Stomach smooth muscle (tissue), 2 donors: ENCODE measurements around the gene SAMD3.

Experiments used
- H3K27ac ChIP-seq: one replicate; pipeline ENCODE4 v1.7.0; 2013; ENCODE audit warnings: mild to moderate bottlenecking, low read length, inconsistent platforms
- H3K27me3 ChIP-seq, 2 donors: one replicate each; pipeline ENCODE4 v1.7.0; 2013; ENCODE audit warnings: low read length in 2 of 2; ENCODE audit not compliant: insufficient read depth in 2 of 2, control insufficient read depth in 1 of 2
- H3K36me3 ChIP-seq, 2 donors: one replicate each; pipeline ENCODE4 v1.7.0; 2013; ENCODE audit warnings: low read length in 2 of 2; ENCODE audit not compliant: control insufficient read depth in 2 of 2, insufficient read depth in 2 of 2
- H3K4me1 ChIP-seq: one replicate; pipeline ENCODE4 v1.7.0; 2013; ENCODE audit warnings: low read length; ENCODE audit not compliant: control insufficient read depth, insufficient read depth
- H3K4me3 ChIP-seq, 2 donors: one replicate each; pipeline ENCODE4 v1.7.0; 2013; ENCODE audit warnings: low read length in 2 of 2
- H3K9ac ChIP-seq, 2 donors: one replicate each; pipeline ENCODE4 v1.7.0; 2013; ENCODE audit warnings: low read length in 2 of 2, mild to moderate bottlenecking in 1 of 2
- H3K9me3 ChIP-seq, 2 donors: one replicate each; pipeline ENCODE4 v1.7.0; 2013; ENCODE audit warnings: low read length in 2 of 2; ENCODE audit not compliant: control insufficient read depth in 2 of 2
- donor health status: healthy.
- donor health status: Pancreatic carcinoma.

SAMD3 gene

DNA sequence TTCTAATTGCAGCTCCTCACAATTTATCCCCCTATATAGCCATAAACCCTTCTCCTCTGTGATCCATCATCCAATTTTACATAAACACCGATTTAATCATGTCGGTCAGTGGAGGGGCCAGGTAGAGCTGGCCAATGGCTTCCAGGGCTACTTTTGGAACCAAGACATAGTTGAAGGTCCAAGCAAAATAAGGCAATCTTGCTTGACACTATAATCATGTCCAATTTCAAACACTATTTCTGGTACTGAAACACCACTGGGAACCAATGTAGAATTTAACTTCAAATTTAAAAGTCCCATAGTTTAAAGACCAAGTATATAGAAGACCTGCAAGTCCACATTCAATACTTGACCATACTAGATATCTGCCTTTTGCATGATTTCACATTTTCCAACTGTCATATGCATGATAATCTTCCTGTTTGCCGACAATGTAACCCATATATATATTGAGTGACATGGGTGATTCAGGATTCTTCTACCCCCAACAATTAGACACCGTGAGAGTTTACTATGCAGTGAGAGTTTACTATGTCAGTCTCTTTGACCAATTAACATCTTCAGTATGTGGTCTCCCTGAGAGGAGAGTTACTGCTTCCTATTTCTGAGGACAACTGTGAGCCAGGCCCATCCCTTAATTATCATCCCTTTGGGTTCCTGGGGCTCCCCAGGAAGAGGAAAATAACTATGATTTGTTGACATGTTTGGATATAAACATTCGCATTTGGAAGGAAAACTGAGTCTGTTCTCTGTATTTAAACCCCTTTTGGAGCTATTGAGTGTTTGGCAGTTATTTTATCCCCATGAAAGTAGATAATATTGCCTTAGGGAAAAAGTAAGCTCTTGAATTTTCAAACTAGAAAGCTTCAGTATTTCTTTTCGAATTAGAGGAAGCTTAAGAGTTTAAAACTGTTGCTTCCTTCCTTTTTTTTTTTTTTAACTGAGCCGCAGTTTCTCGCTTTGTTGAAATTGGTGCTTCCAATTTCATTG lies 31.8 kb downstream of the SAMD3 start:
- H3K4me3 ChIP-seq, result no peak overlapping the region
- no peaks in the 10 kb centered on the region for H3K9me3 ChIP-seq
- H3K27me3 ChIP-seq, result no peaks in the 10 kb centered on the region
- no peaks in the 10 kb centered on the region for H3K36me3 ChIP-seq
- no peak overlapping the region for H3K9ac ChIP-seq
- no peak overlapping the region for H3K27ac ChIP-seq
- no peaks in the 10 kb centered on the region for H3K4me1 ChIP-seq

DNA sequence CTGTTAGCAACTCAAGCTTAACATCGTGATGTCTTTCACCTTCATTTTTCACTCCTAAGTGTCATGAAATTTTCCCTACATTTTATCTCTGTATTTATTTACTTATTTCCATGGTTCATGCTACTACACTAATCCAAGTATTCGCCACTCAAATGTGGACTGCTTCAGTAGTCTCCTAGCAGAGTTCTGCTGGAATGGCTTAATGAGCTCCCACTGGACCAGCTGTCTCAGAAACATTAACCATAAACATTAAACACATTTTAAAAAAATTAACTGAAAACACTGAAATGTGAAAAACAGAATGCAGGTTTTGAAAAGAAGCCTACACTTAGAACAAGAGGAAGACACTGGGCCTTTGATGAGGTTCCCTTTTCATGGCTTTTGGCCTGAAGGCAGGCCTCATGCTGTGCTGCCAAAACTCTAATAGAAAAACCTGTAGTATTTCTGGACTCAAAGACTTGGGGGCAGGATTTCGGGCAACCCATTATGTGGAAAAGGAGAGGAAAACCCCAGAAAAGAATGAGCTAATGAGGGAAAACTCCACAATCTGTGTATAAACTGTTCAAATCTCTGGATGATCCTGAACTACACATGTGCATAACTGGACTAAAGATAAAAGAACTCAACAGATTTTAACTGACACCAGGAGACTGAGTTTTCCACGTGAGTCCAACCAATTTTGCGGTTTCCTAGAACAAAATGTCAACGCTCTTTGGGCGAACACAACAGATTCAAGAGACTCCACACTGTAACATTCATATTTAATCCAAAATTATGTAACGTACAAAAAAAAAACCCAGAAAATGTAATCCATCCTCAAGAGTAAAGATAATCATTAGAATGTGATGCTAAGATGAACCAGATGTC lies 33.0 kb downstream of the SAMD3 start:
- Histone ChIP-seq H3K27ac (no peak overlapping the region), H3K36me3 (no peaks in the 10 kb centered on the region), H3K4me1 (no peaks in the 10 kb centered on the region), H3K9ac (no peak overlapping the region), H3K4me3 (no peak overlapping the region), H3K27me3 (no peaks in the 10 kb centered on the region), H3K9me3 (no peaks in the 10 kb centered on the region)

DNA sequence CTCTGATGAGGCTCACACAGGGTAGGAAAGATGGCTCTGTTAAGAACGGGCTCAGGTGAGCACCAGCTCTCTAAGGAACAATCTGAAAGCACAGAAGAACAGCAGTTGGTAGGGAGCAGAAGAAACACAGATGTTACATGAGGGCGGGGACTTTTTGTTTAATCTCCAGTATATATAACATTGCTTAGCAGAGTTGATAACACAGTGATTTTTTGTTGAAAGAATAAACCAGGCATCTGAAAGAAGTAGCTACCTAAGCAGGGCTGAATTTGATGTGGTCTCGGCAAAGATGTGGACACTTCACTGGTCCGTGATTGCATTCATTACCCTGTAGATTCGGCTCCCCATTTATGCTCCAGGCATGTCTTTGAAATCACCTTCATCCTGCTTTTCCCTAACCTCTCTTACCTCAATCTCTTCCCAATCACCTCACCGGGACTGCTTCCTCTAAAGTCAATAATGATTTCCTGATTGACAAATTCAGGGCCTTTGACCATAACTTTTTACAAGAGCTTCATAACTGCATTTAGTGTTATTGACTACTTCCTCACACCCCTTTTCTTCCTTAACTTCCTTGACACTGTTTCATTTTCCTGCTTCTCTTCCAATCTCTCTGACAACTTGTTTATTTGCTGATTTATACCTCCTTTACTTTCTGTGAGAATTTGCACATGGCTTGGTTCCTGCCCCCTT lies 34.4 kb downstream of the SAMD3 start:
- no peaks in the 10 kb centered on the region for H3K9me3 ChIP-seq
- H3K27me3 ChIP-seq, result no peaks in the 10 kb centered on the region
- no peak overlapping the region for H3K27ac ChIP-seq
- no peak overlapping the region for H3K4me3 ChIP-seq
- no peaks in the 10 kb centered on the region for H3K36me3 ChIP-seq
- no peaks in the 10 kb centered on the region for H3K4me1 ChIP-seq
- no peak overlapping the region for H3K9ac ChIP-seq

DNA sequence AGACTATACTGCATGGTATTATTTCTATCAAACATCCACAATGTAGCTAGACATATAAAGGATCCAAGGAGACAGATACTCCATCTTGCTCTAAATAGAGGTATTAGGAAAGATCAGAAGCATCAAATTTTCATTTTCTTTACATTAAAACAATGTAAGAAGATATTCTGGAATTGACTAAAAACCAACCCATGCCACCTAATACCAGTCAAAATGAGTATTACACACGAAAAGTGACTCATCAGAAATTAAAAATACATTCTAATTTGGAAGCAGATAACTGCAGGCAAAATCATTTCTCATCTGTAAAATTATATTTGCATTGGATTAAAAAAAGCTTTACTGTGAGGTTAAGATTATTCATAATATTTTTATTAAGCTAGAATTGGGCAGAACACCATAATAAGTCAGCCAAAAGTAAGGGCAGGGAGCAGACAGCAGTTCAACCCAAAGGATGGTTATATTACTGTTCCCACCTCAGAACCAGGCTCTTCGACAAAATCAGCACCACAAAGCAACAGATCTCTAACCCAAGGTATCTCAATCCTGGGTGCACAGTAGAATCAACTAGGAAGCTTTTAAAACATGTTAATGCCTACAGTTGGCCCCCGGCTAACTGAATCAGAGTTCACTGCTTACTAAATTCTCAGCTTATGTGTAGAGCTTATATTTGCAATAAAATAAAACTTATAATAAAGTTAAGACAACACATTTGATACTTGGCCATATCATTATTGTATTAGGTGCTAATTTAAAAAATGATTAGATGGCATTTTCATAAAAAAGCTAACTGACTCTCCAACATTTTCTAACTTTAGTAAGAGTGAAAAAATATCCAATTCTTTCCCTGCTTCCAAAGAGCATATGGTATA lies 35.2 kb downstream of the SAMD3 start:
- H3K27me3 ChIP-seq, result no peaks in the 10 kb centered on the region
- no peak overlapping the region for H3K9ac ChIP-seq
- H3K9me3 ChIP-seq, result no peaks in the 10 kb centered on the region
- no peak overlapping the region for H3K4me3 ChIP-seq
- no peaks in the 10 kb centered on the region for H3K36me3 ChIP-seq
- no peak overlapping the region for H3K27ac ChIP-seq
- no peaks in the 10 kb centered on the region for H3K4me1 ChIP-seq

- no peaks in the 10 kb centered on the region for H3K9me3 ChIP-seq
- no peaks in the 10 kb centered on the region for H3K4me1 ChIP-seq
- H3K27me3 ChIP-seq, result no peaks in the 10 kb centered on the region
- H3K4me3 ChIP-seq, result no peak overlapping the region
- no peaks in the 10 kb centered on the region for H3K36me3 ChIP-seq
- no peak overlapping the region for H3K27ac ChIP-seq
- no peak overlapping the region for H3K9ac ChIP-seq
These were observed 37.1 kb downstream of the SAMD3 start for GRCh38 chr6:130185658-130186057.

DNA sequence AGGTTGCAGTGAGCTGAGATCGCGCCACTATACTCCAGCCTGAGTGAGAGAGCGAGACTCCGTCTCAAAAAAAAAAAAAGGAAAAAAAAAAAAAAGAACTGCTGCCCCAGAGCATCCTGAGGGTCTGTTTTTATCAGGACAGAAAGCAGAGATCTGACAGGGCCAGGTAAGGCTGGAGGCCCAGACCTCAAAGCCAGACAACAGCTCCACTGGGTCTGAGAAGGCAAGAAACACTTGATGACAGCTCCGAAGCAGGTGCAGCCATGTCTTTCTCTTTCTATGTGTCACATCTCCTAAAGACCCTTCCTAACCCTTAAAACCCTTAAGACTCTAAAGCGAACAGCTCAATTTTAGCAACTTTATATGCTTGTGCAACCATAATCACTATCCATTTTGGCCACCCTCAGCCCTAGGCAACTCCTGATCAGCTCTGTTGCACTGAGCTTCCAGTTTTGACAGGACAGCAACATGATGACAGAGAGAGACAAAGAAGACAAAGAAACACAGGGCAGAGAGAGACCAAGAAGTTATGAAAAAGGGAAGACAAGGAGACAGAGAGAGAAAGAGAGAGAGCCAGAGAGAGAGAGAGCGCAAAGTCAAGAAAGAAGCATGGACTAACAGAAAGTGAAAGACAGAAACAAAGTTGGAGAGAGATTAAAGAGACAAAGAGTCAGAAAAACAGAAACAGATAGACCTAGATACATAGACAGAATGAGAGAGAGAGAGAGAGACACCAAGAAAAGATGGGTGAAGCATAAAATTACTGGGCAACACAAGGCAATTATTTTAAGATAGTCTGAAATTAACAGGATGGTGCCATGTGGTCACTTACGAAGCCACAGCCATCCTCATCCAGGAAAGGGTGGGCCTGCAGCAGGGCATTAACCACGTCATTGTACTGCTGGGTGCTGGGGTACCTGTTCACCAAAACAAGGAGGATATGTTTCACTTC lies 39.2 kb downstream of the SAMD3 start:
- Histone ChIP-seq H3K27ac (no peak overlapping the region), H3K9ac (no peak overlapping the region), H3K4me3 (no peak overlapping the region), H3K4me1 (no peaks in the 10 kb centered on the region), H3K36me3 (no peaks in the 10 kb centered on the region), H3K9me3 (no peaks in the 10 kb centered on the region), H3K27me3 (no peaks in the 10 kb centered on the region)

DNA sequence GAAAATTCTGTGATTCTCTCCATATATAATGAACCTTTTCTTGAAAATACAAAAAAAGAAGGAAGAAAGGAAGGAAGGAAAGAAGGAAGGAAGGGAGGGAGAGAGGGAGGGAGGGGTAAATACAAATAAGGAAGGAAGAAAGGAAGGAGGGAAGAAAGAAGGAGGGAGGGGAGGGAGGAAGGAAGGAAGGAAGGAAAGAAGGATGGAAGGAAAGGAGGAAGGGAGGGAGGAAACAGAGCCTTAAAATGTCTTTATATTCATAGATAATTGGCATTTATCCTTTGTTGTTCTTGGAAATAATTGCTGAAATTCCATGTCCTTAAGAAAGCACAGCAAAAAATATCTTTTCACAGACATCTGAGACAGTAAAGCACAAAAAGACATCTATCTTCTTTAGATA lies 40.3 kb downstream of the SAMD3 start:
- Histone ChIP-seq H3K36me3 (no peaks in the 10 kb centered on the region), H3K27me3 (no peaks in the 10 kb centered on the region), H3K4me1 (no peaks in the 10 kb centered on the region), H3K9me3 (no peaks in the 10 kb centered on the region), H3K27ac (no peak overlapping the region), H3K4me3 (no peak overlapping the region), H3K9ac (no peak overlapping the region)

DNA sequence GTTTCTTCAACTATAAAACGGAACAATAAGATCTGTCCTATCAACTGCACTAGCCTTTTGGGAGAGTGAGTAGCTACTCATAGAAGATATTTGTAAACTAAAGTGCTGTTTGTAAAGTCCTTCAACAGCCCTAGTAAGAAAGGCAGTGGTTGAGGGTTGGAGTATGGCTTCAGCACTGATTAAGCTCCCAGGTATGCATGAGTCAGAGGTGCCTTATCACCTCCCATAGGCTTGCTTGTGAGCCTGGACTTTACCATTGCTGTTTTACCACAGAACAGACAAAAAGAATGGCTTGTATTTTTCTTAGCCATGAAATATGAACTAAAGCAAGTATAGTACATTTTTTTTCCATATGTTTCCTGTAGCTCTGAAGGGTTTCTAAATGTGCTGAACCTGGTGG lies 44.1 kb downstream of the SAMD3 start:
- H3K27ac ChIP-seq, result no peak overlapping the region
- no peaks in the 10 kb centered on the region for H3K9me3 ChIP-seq
- no peak overlapping the region for H3K9ac ChIP-seq
- H3K36me3 ChIP-seq, result no peaks in the 10 kb centered on the region
- H3K4me1 ChIP-seq, result no peaks in the 10 kb centered on the region
- H3K27me3 ChIP-seq, result no peaks in the 10 kb centered on the region
- H3K4me3 ChIP-seq, result no peak overlapping the region

GRCh38 chr6:130176378-130176777 lies 46.4 kb downstream of the SAMD3 start:
- Histone ChIP-seq H3K9ac (no peak overlapping the region), H3K36me3 (no peaks in the 10 kb centered on the region), H3K4me3 (no peak overlapping the region), H3K4me1 (no peaks in the 10 kb centered on the region), H3K27ac (no peak overlapping the region), H3K9me3 (no peaks in the 10 kb centered on the region), H3K27me3 (no peaks in the 10 kb centered on the region)
